OCI-LY1 (cell line): ENCODE data around the gene IL1RAPL2.

Experiments used
- CTCF ChIP-seq: fragments of 200-600 bp; sonication (generic), shearing (Covaris generic); IDR thresholded peaks from 2 replicates; pipeline ENCODE4 v1.5.1; 2017; ENCODE audit warnings: mild to moderate bottlenecking, antibody characterized with exemption, low read length, moderate library complexity, mixed read lengths
- EZH2 ChIP-seq: fragments of 200-600 bp; sonication (generic), shearing (Covaris generic); IDR thresholded peaks from 2 replicates; pipeline ENCODE4 v1.8.0; 2017; ENCODE audit warnings: borderline replicate concordance, mixed run types, mild to moderate bottlenecking, antibody characterized with exemption, low read length, moderate library complexity, mixed read lengths

GRCh38 chrX:105701310-105702052 lies 1135.5 kb downstream of the IL1RAPL2 start:
- TF ChIP-seq CTCF = no peak
- no peak for TF ChIP-seq EZH2
